HCT116 (cell line): ENCODE data around the gene TMEM86A. TPM values are rescaled to one million over a fixed set of nuclear protein-coding genes. Genes with fewer than 3 reads are reported as not detected.

Experiments used
- ATAC-seq: fragments of 200-7000 bp; cut with Tn5 transposase; 2 replicates; pipeline ENCODE4 v1.9.1; 2020; ENCODE audit warnings: mild to moderate bottlenecking, moderate library complexity
- BruUV-seq: library from RNA; stranded (reverse); fragments of 400-500 nt; replicated peaks from 2 replicates; lab custom pipeline; 2021; lab: Mats Ljungman, UMichigan
- CTCF ChIA-PET: fragments of 300-600 bp; sonication (Branson Sonifier 250); formaldehyde crosslinking; loops from one replicate; lab custom pipeline; 2021; ENCODE audit warnings: antibody characterized with exemption; lab: Charles Lee
- POLR2A ChIA-PET: fragments of 300-600, 350-600 bp; sonication (Branson Sonifier 250); formaldehyde crosslinking; loops from one replicate; lab custom pipeline; 2021; ENCODE audit warnings: antibody characterized with exemption; lab: Charles Lee
- RAD21 ChIA-PET, 2 experiments: fragments of 300-600 bp; sonication (Branson Sonifier 250); formaldehyde crosslinking; loops; one replicate each; lab custom pipeline; 2023; ENCODE audit warnings: low total read pairs in 2 of 2; ENCODE audit not compliant: uncharacterized antibody in 2 of 2, unreplicated experiment in 2 of 2, low non-redundant PET in 1 of 2; lab: Charles Lee
- DNase-seq: peaks from one replicate; pipeline ENCODE4 v3.0.0-alpha.2; 2010; ENCODE audit warnings: low read depth, low spot score
- H2AFZ ChIP-seq: fragments of 200-600 bp; shearing (Covaris generic), sonication (generic); 2 replicates; pipeline ENCODE4 v1.6.1; 2017; ENCODE audit warnings: low read depth, mixed run types, mixed read lengths, antibody characterized with exemption, low read length; ENCODE audit not compliant: poor library complexity, severe bottlenecking
- H3K27ac ChIP-seq: 2 replicates; pipeline ENCODE4 v1.5.1; 2012; ENCODE audit warnings: low read depth, low read length
- H3K27me3 ChIP-seq: fragments of 200-600 bp; sonication (generic); 2 replicates; pipeline ENCODE4 v1.6.1; 2016; ENCODE audit warnings: mixed run types, low read length, mixed read lengths; ENCODE audit not compliant: insufficient read depth
- H3K36me3 ChIP-seq, 2 experiments: fragments of 200-500 bp in 1 of 2; fragments of 200-600 bp in 1 of 2; sonication (Bioruptor generic) in 1 of 2; sonication (generic) in 1 of 2; 2 replicates each; pipeline versions ENCODE4 v1.5.1 to v1.6.1; 2014 to 2016; ENCODE audit warnings: low read length in 2 of 2, inconsistent platforms in 1 of 2, mixed read lengths in 1 of 2, mixed run types in 1 of 2; ENCODE audit not compliant: insufficient read depth in 2 of 2, control insufficient read depth in 1 of 2
- H3K4me1 ChIP-seq, 2 experiments: fragments of 200-600 bp in 1 of 2; sonication (generic) in 1 of 2; 2 replicates each; pipeline versions ENCODE4 v1.5.1 to v1.6.1; 2012 to 2017; ENCODE audit warnings: low read length in 2 of 2, inconsistent platforms in 1 of 2, mild to moderate bottlenecking in 1 of 2, mixed read lengths in 1 of 2, mixed run types in 1 of 2, moderate library complexity in 1 of 2; ENCODE audit not compliant: insufficient read depth in 2 of 2, control insufficient read depth in 1 of 2
- H3K4me2 ChIP-seq: fragments of 200-600 bp; sonication (generic); 2 replicates; pipeline ENCODE4 v1.6.1; 2017; ENCODE audit warnings: mixed run types, low read length, mixed read lengths
- H3K4me3 ChIP-seq, 2 experiments: fragments of 200-600 bp in 1 of 2; sonication (generic) in 1 of 2; replicated peaks in 1 of 2; 2 replicates each; pipeline ENCODE4 v1.5.1; 2011 to 2016; ENCODE audit warnings: low read length in 2 of 2, control low read depth in 1 of 2, low read depth in 1 of 2, mild to moderate bottlenecking in 1 of 2, mixed read lengths in 1 of 2, mixed run types in 1 of 2
- H3K79me2 ChIP-seq: fragments of 200-600 bp; sonication (generic); 2 replicates; pipeline ENCODE4 v1.6.1; 2017; ENCODE audit warnings: mild to moderate bottlenecking, mixed run types, low read length, moderate library complexity, mixed read lengths; ENCODE audit not compliant: insufficient read depth
- H3K9ac ChIP-seq: fragments of 200-600 bp; sonication (generic); 2 replicates; pipeline ENCODE4 v1.6.1; 2016; ENCODE audit warnings: low read length, mixed read lengths
- H3K9me2 ChIP-seq: fragments of 200-600 bp; sonication (generic), shearing (Covaris generic); 2 replicates; pipeline ENCODE4 v1.6.1; 2017; ENCODE audit warnings: mixed run types, mild to moderate bottlenecking, moderate library complexity; ENCODE audit not compliant: insufficient read depth
- H3K9me3 ChIP-seq, 2 experiments: fragments of 200-500 bp in 1 of 2; fragments of 200-600 bp in 1 of 2; sonication (Bioruptor generic) in 1 of 2; sonication (generic) in 1 of 2; 2 replicates each; pipeline ENCODE4 v1.6.1; 2014 to 2017; ENCODE audit warnings: low read length in 2 of 2, mixed read lengths in 2 of 2, inconsistent platforms in 1 of 2, low read depth in 1 of 2, mild to moderate bottlenecking in 1 of 2, mixed run types in 1 of 2, moderate library complexity in 1 of 2; ENCODE audit not compliant: control insufficient read depth in 1 of 2, insufficient read depth in 1 of 2
- H4K20me1 ChIP-seq: fragments of 200-600 bp; sonication (generic), shearing (Covaris generic); 2 replicates; pipeline ENCODE4 v1.6.1; 2017; ENCODE audit warnings: mixed run types, mild to moderate bottlenecking, moderate library complexity; ENCODE audit not compliant: insufficient read depth
- ATF3 ChIP-seq: IDR thresholded peaks from 2 replicates; pipeline ENCODE4 v1.6.1; 2012
- CEBPB ChIP-seq: IDR thresholded peaks from 2 replicates; pipeline ENCODE4 v1.6.1; 2012; ENCODE audit warnings: low read depth
- EGR1 ChIP-seq: IDR thresholded peaks from 2 replicates; pipeline ENCODE4 v1.6.1; 2012; ENCODE audit warnings: low read depth
- ELF1 ChIP-seq: IDR thresholded peaks from 2 replicates; pipeline ENCODE4 v1.6.1; 2012; ENCODE audit warnings: low read depth, borderline replicate concordance
- EZH2 ChIP-seq: fragments of 200-600 bp; sonication (generic); IDR thresholded peaks from 2 replicates; pipeline ENCODE4 v1.6.1; 2017; ENCODE audit warnings: antibody characterized with exemption, mixed run types
- EZH2phosphoT487 ChIP-seq: fragments of 200-600 bp; IDR thresholded peaks from 2 replicates; pipeline ENCODE4 v1.6.1; 2018; ENCODE audit warnings: antibody characterized with exemption, borderline replicate concordance
- FOSL1 ChIP-seq: IDR thresholded peaks from 2 replicates; pipeline ENCODE4 v1.6.1; 2012; ENCODE audit warnings: low read depth
- POLR2A ChIP-seq: IDR thresholded peaks from 2 replicates; pipeline ENCODE4 v1.7.0; 2011; ENCODE audit warnings: borderline replicate concordance; ENCODE audit not compliant: insufficient read depth, insufficient read length; ENCODE audit errors: extremely low read depth
- POLR2AphosphoS5 ChIP-seq: IDR thresholded peaks from 2 replicates; pipeline ENCODE4 v1.6.1; 2011; ENCODE audit warnings: mild to moderate bottlenecking, low read depth, low read length, moderate library complexity
- REST ChIP-seq: IDR thresholded peaks from 2 replicates; pipeline ENCODE4 v1.6.1; 2012; ENCODE audit warnings: low read depth
- SIN3A ChIP-seq: IDR thresholded peaks from 2 replicates; pipeline ENCODE4 v1.6.1; 2012; ENCODE audit warnings: low read depth
- TCF7L2 ChIP-seq: IDR thresholded peaks from 2 replicates; pipeline ENCODE4 v1.7.0; 2011; ENCODE audit warnings: borderline replicate concordance, inconsistent platforms; ENCODE audit not compliant: insufficient read depth, insufficient read length; ENCODE audit errors: extremely low read depth
- YY1 ChIP-seq: IDR thresholded peaks from 2 replicates; pipeline ENCODE4 v1.6.1; 2011; ENCODE audit warnings: low read length, low read depth, moderate library complexity, mild to moderate bottlenecking; ENCODE audit not compliant: insufficient replicate concordance; ENCODE audit errors: extremely low read depth
- ZBTB33 ChIP-seq: IDR thresholded peaks from 2 replicates; pipeline ENCODE4 v1.6.1; 2011; ENCODE audit warnings: mild to moderate bottlenecking, low read length, moderate library complexity; ENCODE audit not compliant: insufficient replicate concordance; ENCODE audit errors: extremely low read depth
- ZFX ChIP-seq: fragments of 450-650 bp; IDR thresholded peaks from 2 replicates; pipeline ENCODE4 v1.6.1; 2017
- ZNF274 ChIP-seq: fragments of 200-500 bp; sonication (Bioruptor generic); IDR thresholded peaks from 2 replicates; pipeline ENCODE4 v1.6.1; 2014; ENCODE audit warnings: mild to moderate bottlenecking, low read depth, low read length, inconsistent platforms
- intact Hi-C: fragments of 100-400 bp; cut with micrococcal nuclease; formaldehyde crosslinking; loops from 2 replicates; pipeline ENCODE4 v1.10.0; 2022
- total RNA-seq: library from RNA; stranded (reverse); gene quantifications from one replicate; pipeline ENCODE4 v1.2.1, GENCODE V29; 2021; ENCODE audit not compliant: unreplicated experiment

TMEM86A gene
- total RNA-seq, 1 experiment from 2014 or later: 2.0 TPM

- Histone ChIP-seq H3K27me3 (no peaks in the 10 kb centered on the region), H3K27ac (no peak overlapping the region), H3K4me3 (no peak overlapping the region), H4K20me1 (no peaks in the 10 kb centered on the region), H3K4me2 (peak overlapping the region; percentile 94), H3K36me3 (no peaks in the 10 kb centered on the region), H3K9ac (no peak overlapping the region), H3K9me3 (no peaks in the 10 kb centered on the region)
- ChIA-PET POLR2A (interaction anchor here (1.0 kb wide), 1 partner anchor 298 kb away, joined by 3 read pairs; no protein-coding TSS in a partner anchor), CTCF (no interaction called here)
- intact Hi-C loops: no loop called here
- ATAC-seq: peak; percentile 24
- TF ChIP-seq ZBTB33 (no peak), CEBPB (no peak), TCF7L2 (no peak), SIN3A (no peak), POLR2AphosphoS5 (no peak), POLR2A (no peak), YY1 (no peak)
- TF ChIP-seq, all 23 proteins: peak for 0
- H3K4me1 ChIP-seq: peaks cover 19 to 25% of the 10 kb centered on the region in 2 experiments
- H3K79me2 ChIP-seq: no peaks in the 10 kb centered on the region
- RAD21 ChIA-PET: no interaction called here
- DNase-seq: no peak
- H3K9me2 ChIP-seq: no peaks in the 10 kb centered on the region
- no peak overlapping the region for H2AFZ ChIP-seq
- no TSS peak for BruUV-seq
Observed at GRCh38 chr11:18700375-18700774, 1.8 kb downstream of the TMEM86A start.

GRCh38 chr11:18700872-18701271 lies 2.3 kb downstream of the TMEM86A start:
- RAD21 ChIA-PET: no interaction called here
- Histone ChIP-seq H3K9me3 (no peaks in the 10 kb centered on the region), H3K27ac (no peak overlapping the region), H3K4me1 (peaks cover 19 to 25% of the 10 kb centered on the region in 2 experiments), H3K4me3 (no peak overlapping the region), H3K9ac (no peak overlapping the region), H4K20me1 (no peaks in the 10 kb centered on the region), H2AFZ (no peak overlapping the region), H3K4me2 (peak overlapping the region; percentile 94; the same call in 1 of the 2 replicates), H3K79me2 (no peaks in the 10 kb centered on the region), H3K9me2 (no peaks in the 10 kb centered on the region), H3K36me3 (no peaks in the 10 kb centered on the region), H3K27me3 (no peaks in the 10 kb centered on the region)
- POLR2A ChIA-PET: no interaction called here
- no TSS peak for BruUV-seq
- no peak for DNase-seq
- intact Hi-C loops: no loop called here
- no peak for ATAC-seq
- TF ChIP-seq ZNF274: no peak
- TF ChIP-seq POLR2A: no peak
- TF ChIP-seq ATF3: no peak
- TF ChIP-seq ELF1: no peak
- no peak for TF ChIP-seq EZH2phosphoT487
- TF ChIP-seq FOSL1: no peak
- TF ChIP-seq EZH2: no peak
- no peak for TF ChIP-seq EGR1
- no peak for TF ChIP-seq REST
- TF ChIP-seq ZFX: no peak
- CTCF ChIA-PET: no interaction called here
